ENCODE data around the gene IFT88.

IFT88 gene

DNA sequence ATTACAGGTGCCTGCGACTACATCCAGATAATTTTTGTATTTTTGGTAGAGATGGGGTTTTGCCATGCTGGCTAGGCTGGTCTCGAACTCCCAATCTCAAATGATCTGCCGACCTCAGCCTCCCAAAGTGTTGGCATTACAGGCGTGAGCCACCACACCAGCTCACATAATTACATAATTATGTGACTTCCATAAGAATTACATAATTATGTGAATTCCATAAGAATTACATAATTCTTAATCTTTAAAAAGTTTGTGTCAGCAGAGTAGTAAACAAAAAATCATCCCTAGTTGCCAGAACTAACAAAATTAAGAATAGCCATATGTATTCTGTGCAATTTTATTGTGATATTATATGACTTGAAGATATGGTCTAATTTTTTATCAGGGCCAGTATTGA is 25.6 kb downstream of the IFT88 start:
- no peak overlapping the region for H3K27ac ChIP-seq (replicated peaks)
- DNase-seq (ENCODE audit: low read depth in 1 of 2, low spot score in 1 of 2): no peak
- no peak overlapping the region for H3K4me3 ChIP-seq (replicated peaks; ENCODE audit: insufficient read depth, low read length)
- TF ChIP-seq, protein P1, sequence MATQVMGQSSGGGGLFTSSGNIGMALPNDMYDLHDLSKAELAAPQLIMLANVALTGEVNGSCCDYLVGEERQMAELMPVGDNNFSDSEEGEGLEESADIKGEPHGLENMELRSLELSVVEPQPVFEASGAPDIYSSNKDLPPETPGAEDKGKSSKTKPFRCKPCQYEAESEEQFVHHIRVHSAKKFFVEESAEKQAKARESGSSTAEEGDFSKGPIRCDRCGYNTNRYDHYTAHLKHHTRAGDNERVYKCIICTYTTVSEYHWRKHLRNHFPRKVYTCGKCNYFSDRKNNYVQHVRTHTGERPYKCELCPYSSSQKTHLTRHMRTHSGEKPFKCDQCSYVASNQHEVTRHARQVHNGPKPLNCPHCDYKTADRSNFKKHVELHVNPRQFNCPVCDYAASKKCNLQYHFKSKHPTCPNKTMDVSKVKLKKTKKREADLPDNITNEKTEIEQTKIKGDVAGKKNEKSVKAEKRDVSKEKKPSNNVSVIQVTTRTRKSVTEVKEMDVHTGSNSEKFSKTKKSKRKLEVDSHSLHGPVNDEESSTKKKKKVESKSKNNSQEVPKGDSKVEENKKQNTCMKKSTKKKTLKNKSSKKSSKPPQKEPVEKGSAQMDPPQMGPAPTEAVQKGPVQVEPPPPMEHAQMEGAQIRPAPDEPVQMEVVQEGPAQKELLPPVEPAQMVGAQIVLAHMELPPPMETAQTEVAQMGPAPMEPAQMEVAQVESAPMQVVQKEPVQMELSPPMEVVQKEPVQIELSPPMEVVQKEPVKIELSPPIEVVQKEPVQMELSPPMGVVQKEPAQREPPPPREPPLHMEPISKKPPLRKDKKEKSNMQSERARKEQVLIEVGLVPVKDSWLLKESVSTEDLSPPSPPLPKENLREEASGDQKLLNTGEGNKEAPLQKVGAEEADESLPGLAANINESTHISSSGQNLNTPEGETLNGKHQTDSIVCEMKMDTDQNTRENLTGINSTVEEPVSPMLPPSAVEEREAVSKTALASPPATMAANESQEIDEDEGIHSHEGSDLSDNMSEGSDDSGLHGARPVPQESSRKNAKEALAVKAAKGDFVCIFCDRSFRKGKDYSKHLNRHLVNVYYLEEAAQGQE (IDR thresholded peaks at IDR 0.05; ENCODE audit: insufficient replicate concordance, low read depth): no peak
- TF ChIP-seq SPI1 (IDR thresholded peaks at IDR 0.05; ENCODE audit: borderline replicate concordance, low read depth) (no peak), GABPA (IDR thresholded peaks at IDR 0.05; ENCODE audit: low read depth) (no peak), POLR2AphosphoS5 (IDR thresholded peaks at IDR 0.05; ENCODE audit: low read depth) (no peak)
- TF ChIP-seq, protein P2, sequence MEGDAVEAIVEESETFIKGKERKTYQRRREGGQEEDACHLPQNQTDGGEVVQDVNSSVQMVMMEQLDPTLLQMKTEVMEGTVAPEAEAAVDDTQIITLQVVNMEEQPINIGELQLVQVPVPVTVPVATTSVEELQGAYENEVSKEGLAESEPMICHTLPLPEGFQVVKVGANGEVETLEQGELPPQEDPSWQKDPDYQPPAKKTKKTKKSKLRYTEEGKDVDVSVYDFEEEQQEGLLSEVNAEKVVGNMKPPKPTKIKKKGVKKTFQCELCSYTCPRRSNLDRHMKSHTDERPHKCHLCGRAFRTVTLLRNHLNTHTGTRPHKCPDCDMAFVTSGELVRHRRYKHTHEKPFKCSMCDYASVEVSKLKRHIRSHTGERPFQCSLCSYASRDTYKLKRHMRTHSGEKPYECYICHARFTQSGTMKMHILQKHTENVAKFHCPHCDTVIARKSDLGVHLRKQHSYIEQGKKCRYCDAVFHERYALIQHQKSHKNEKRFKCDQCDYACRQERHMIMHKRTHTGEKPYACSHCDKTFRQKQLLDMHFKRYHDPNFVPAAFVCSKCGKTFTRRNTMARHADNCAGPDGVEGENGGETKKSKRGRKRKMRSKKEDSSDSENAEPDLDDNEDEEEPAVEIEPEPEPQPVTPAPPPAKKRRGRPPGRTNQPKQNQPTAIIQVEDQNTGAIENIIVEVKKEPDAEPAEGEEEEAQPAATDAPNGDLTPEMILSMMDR (IDR thresholded peaks at IDR 0.05; ENCODE audit: insufficient read depth, low read length): no peak
- H3K27me3 ChIP-seq (ENCODE audit: insufficient read depth, poor library complexity, severe bottlenecking): no peaks in the 10 kb centered on the region

DNA sequence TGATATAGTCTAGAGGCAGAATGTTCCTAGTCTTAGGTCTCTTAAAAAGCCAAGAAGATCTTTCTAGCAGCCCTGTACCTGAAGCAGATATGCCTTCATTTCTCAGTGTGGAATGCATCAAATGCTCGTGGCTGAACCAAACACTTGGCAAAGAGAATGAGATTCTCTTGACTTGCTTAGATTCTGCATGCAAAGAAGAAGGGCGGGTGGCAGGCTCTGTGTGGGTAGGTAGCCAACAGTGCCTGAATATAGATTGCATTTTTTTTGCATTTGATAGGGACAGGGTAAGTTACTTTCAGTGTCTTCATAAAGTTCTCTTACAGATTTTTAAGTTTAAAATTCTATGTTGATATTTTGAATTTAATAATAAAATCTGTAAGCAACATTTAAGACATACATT is 27.3 kb downstream of the IFT88 start:
- TF ChIP-seq, protein P2 (IDR thresholded peaks at IDR 0.05; ENCODE audit: insufficient read depth, low read length): no peak
- TF ChIP-seq, protein P1 (IDR thresholded peaks at IDR 0.05; ENCODE audit: insufficient replicate concordance, low read depth): no peak
- TF ChIP-seq POLR2AphosphoS5 (IDR thresholded peaks at IDR 0.05; ENCODE audit: low read depth): no peak
- TF ChIP-seq SPI1 (IDR thresholded peaks at IDR 0.05; ENCODE audit: borderline replicate concordance, low read depth): no peak
- TF ChIP-seq GABPA (IDR thresholded peaks at IDR 0.05; ENCODE audit: low read depth): no peak
- no peak for DNase-seq (ENCODE audit: low read depth in 1 of 2, low spot score in 1 of 2)

DNA sequence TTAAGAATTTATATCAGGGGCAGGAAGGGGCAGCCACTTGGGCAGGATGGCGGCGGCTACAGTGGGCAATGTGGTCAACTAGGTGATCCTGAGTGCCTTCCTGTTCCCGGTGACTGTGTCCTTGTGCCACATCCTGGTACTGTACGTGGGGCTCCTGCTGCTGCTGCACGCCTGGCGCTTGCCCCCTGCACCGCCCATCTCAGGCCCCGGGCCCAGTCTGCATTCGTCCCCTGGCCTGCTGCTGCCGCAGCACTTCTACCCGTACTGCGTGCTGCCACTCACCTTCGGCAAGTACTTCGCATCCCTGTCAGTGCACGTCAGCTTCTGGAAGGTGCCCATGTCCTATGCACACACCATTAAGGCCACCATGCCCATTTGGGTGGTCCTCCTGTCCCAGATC is 40.1 kb downstream of the IFT88 start:
- no peak for TF ChIP-seq POLR2AphosphoS5 (IDR thresholded peaks at IDR 0.05; ENCODE audit: low read depth)
- TF ChIP-seq SPI1 (IDR thresholded peaks at IDR 0.05; ENCODE audit: borderline replicate concordance, low read depth): no peak
- TF ChIP-seq, protein P1 (IDR thresholded peaks at IDR 0.05; ENCODE audit: insufficient replicate concordance, low read depth): no peak
- TF ChIP-seq, protein P2 (IDR thresholded peaks at IDR 0.05; ENCODE audit: insufficient read depth, low read length): no peak
- TF ChIP-seq GABPA (IDR thresholded peaks at IDR 0.05; ENCODE audit: low read depth): no peak
- no peak overlapping the region for H3K27ac ChIP-seq (replicated peaks)
- DNase-seq (ENCODE audit: low read depth in 1 of 2, low spot score in 1 of 2): no peak
- no peak overlapping the region for H3K4me3 ChIP-seq (replicated peaks; ENCODE audit: insufficient read depth, low read length)
- H3K27me3 ChIP-seq (ENCODE audit: insufficient read depth, poor library complexity, severe bottlenecking): no peaks in the 10 kb centered on the region

More for the DNA sequence above, 27.3 kb downstream of the IFT88 start:
- Histone ChIP-seq H3K4me3 (replicated peaks; ENCODE audit: insufficient read depth, low read length) (no peak overlapping the region), H3K27ac (replicated peaks) (no peak overlapping the region), H3K27me3 (ENCODE audit: insufficient read depth, poor library complexity, severe bottlenecking) (no peaks in the 10 kb centered on the region)

Measured in HL-60 (cell line).